GM12878 (cell line): ENCODE results near the gene TENT4B. TPM values are rescaled to one million over a fixed set of nuclear protein-coding genes. Genes with fewer than 3 reads are reported as not detected.

ENCODE experiments used
- ATAC-seq: fragments of 200-7000 bp; cut with Tn5 transposase; 3 replicates; pipeline ENCODE4 v1.9.1; 2020; ENCODE audit warnings: mild to moderate bottlenecking, moderate library complexity
- BruUV-seq: library from RNA; stranded (reverse); fragments of 400-500 nt; replicated peaks from 2 replicates; lab custom pipeline; 2021; lab: Mats Ljungman, UMichigan
- CTCF ChIA-PET: fragments of 300-600 bp; sonication (Branson Sonifier 250); formaldehyde crosslinking; extraction: SDS; loops from one replicate; lab custom pipeline; 2021; ENCODE audit warnings: inconsistent platforms; lab: Yijun Ruan, JAX
- POLR2A ChIA-PET: fragments of 350-600 bp; formaldehyde crosslinking; extraction: SDS; loops from one replicate; lab custom pipeline; 2021; ENCODE audit warnings: inconsistent platforms; lab: Charles Lee
- RAD21 ChIA-PET: fragments of 300-600 bp; sonication (Branson Sonifier 250); formaldehyde crosslinking; loops from one replicate; lab custom pipeline; 2023; ENCODE audit warnings: antibody characterized with exemption; ENCODE audit not compliant: unreplicated experiment; lab: Charles Lee
- SMC1A ChIA-PET: fragments of 300-600 bp; sonication (Branson Sonifier 250); formaldehyde crosslinking; loops from one replicate; lab custom pipeline; 2023; ENCODE audit not compliant: unreplicated experiment, uncharacterized antibody; lab: Charles Lee
- DNase-seq: peaks from one replicate; pipeline ENCODE4 v3.0.0-alpha.2; 2011; ENCODE audit warnings: low read depth, low spot score
- FAIRE-seq: peaks from 3 replicates; lab custom pipeline; 2011; peaks lifted over from hg19 to GRCh38; lab: Jason Lieb, UNC
- H2AFZ ChIP-seq: 2 replicates; pipeline ENCODE4 v1.6.0; 2011; ENCODE audit warnings: low read depth, low read length, control low read depth; ENCODE audit not compliant: control insufficient read depth
- H3K27ac ChIP-seq: 2 replicates; pipeline ENCODE4 v1.5.1; 2011; ENCODE audit warnings: control low read depth; ENCODE audit not compliant: control insufficient read depth, insufficient read depth
- H3K27me3 ChIP-seq, 2 experiments: replicated peaks in 1 of 2; 2 replicates each; pipeline versions ENCODE4 v1.6.0 to v1.6.1; 2011; ENCODE audit warnings: low read length in 1 of 2; ENCODE audit not compliant: control insufficient read depth in 2 of 2, insufficient read depth in 2 of 2
- H3K36me3 ChIP-seq, 2 experiments: 2 replicates each; pipeline ENCODE4 v1.5.1; 2011; ENCODE audit warnings: low read length in 1 of 2; ENCODE audit not compliant: control insufficient read depth in 2 of 2, insufficient read depth in 2 of 2
- H3K4me1 ChIP-seq: 2 replicates; pipeline ENCODE4 v1.6.1; 2011; ENCODE audit warnings: mild to moderate bottlenecking, low read length, moderate library complexity, mixed read lengths; ENCODE audit not compliant: control insufficient read depth, insufficient read depth
- H3K4me2 ChIP-seq: 2 replicates; pipeline ENCODE4 v1.6.0; 2011; ENCODE audit warnings: control low read depth; ENCODE audit not compliant: control insufficient read depth, insufficient read depth
- H3K4me3 ChIP-seq: fragments of 200-600 bp; sonication (generic); 2 replicates; pipeline ENCODE4 v1.5.1; 2016
- H3K79me2 ChIP-seq: 2 replicates; pipeline ENCODE4 v1.6.0; 2011; ENCODE audit warnings: low read length; ENCODE audit not compliant: control insufficient read depth, insufficient read depth
- H3K9ac ChIP-seq: 2 replicates; pipeline ENCODE4 v1.8.0; 2011; ENCODE audit warnings: low read length, control low read depth, mixed read lengths; ENCODE audit not compliant: control insufficient read depth, insufficient read depth
- H3K9me3 ChIP-seq: replicated peaks from 3 replicates; pipeline ENCODE4 v1.5.1; 2011; ENCODE audit warnings: mild to moderate bottlenecking, low read length; ENCODE audit not compliant: control insufficient read depth, insufficient read depth
- H4K20me1 ChIP-seq: 2 replicates; pipeline ENCODE4 v1.6.0; 2011; ENCODE audit not compliant: control insufficient read depth, insufficient read depth
- BRCA1 ChIP-seq: IDR thresholded peaks from 2 replicates; pipeline ENCODE4 v1.6.1; 2011; ENCODE audit warnings: low read depth, low read length, improper control_type of control experiment
- CHD2 ChIP-seq: IDR thresholded peaks from 2 replicates; pipeline ENCODE4 v1.6.1; 2011; ENCODE audit warnings: low read depth, low read length, improper control_type of control experiment, borderline replicate concordance
- EGR1 ChIP-seq, 2 experiments: IDR thresholded peaks; 1 replicate in 1 of 2; 2 replicates in 1 of 2; pipeline ENCODE4 v1.6.1; 2011 to 2012; ENCODE audit warnings: low read depth in 2 of 2, low read length in 2 of 2, borderline replicate concordance in 1 of 2, mild to moderate bottlenecking in 1 of 2, moderate library complexity in 1 of 2
- FOXK2 ChIP-seq: fragments of 450-650 bp; IDR thresholded peaks from 2 replicates; pipeline ENCODE4 v1.6.1; 2017; ENCODE audit warnings: mild to moderate bottlenecking, moderate library complexity
- GATAD2B ChIP-seq: fragments of 450-650 bp; conservative IDR thresholded peaks from 2 replicates; pipeline ENCODE4 v1.6.1; 2017; ENCODE audit warnings: low read depth, mild to moderate bottlenecking, moderate library complexity
- IKZF2 ChIP-seq, 2 experiments: fragments of 450-650 bp; IDR thresholded peaks; 2 replicates each; pipeline ENCODE4 v1.6.1; 2017; ENCODE audit warnings: mild to moderate bottlenecking in 2 of 2, moderate library complexity in 2 of 2
- IRF5 ChIP-seq: fragments of 450-650 bp; IDR thresholded peaks from 2 replicates; pipeline ENCODE4 v1.6.1; 2017; ENCODE audit warnings: borderline replicate concordance
- KAT2A ChIP-seq: conservative IDR thresholded peaks from 2 replicates; pipeline ENCODE4 v1.6.1; 2011; ENCODE audit warnings: low read depth, low read length; ENCODE audit not compliant: control insufficient read depth
- KDM1A ChIP-seq: fragments of 200-600 bp; sonication (generic); IDR thresholded peaks from 2 replicates; pipeline ENCODE4 v1.6.1; 2016; ENCODE audit warnings: borderline replicate concordance
- SRF ChIP-seq, 2 experiments: IDR thresholded peaks; 2 replicates each; pipeline ENCODE4 v1.6.1; 2011; ENCODE audit warnings: low read depth in 2 of 2, low read length in 2 of 2, mild to moderate bottlenecking in 1 of 2, moderate library complexity in 1 of 2
- TAF1 ChIP-seq: IDR thresholded peaks from 2 replicates; pipeline ENCODE4 v1.6.1; 2011; ENCODE audit warnings: mild to moderate bottlenecking, low read depth, low read length, borderline replicate concordance
- YBX1 ChIP-seq: fragments of 450-650 bp; IDR thresholded peaks from 2 replicates; pipeline ENCODE4 v1.6.1; 2016; ENCODE audit warnings: antibody characterized with exemption
- WGBS: methylation state at CpG from one replicate; pipeline ENCODE4 v1.1.6; 2016; ENCODE audit warnings: low lambda C conversion rate; ENCODE audit not compliant: insufficient replicate concordance, insufficient coverage; ENCODE audit errors: missing lambda C conversion rate; 5-methylcytosine and 5-hydroxymethylcytosine counted together
- in situ Hi-C: fragments of 300-500 bp; cut with MboI; formaldehyde crosslinking; loops from 9 replicates; pipeline ENCODE4 v1.14.3; 2018; ENCODE audit warnings: mixed read lengths
- intact Hi-C: fragments of 100-400 bp; cut with micrococcal nuclease; formaldehyde crosslinking; loops from one replicate; pipeline ENCODE4 v1.14.2; 2022; ENCODE audit not compliant: unreplicated experiment
- polyA plus RNA-seq, 11 experiments: library from polyadenylated mRNA; depleted of rRNA in 4 of 11; unstranded in 6 of 11; stranded (reverse) in 5 of 11; fragments of >200 nt; fragmentation: Nextera tagmentation in 4 of 11; fragmentation: Illumina TruSeq in 1 of 11; extraction: Ambion mirVana in 4 of 11; extraction: Trizol in 1 of 11; gene quantifications; 1 replicate in 1 of 11; 2 replicates in 10 of 11; pipeline versions ENCODE4 v1.2.1 to v1.2.3, GENCODE V29; 2011 to 2016; ENCODE audit warnings: inconsistent platforms in 2 of 11, missing spikeins in 2 of 11, low read depth in 1 of 11
- total RNA-seq, 4 experiments: library from RNA; depleted of rRNA in 3 of 4; stranded (reverse); fragments of >200 nt in 3 of 4; fragmentation: Illumina TruSeq in 1 of 4; extraction: Trizol in 1 of 4; gene quantifications; 2 replicates each; pipeline versions ENCODE4 v1.2.1 to v1.2.3, GENCODE V29; 2013 to 2021
- TF ChIP-seq, protein P1 (sequence below): fragments of 450-650 bp; formaldehyde crosslinking; IDR thresholded peaks from 2 replicates; pipeline ENCODE4 v1.4.0; 2020; ENCODE audit warnings: mild to moderate bottlenecking, moderate library complexity

Gene TENT4B
- total and polyA plus RNA-seq, 10 of the 15 experiments (the other 5 are each of a cell fraction or from before 2014, with no cell fraction given), result 4.4 to 16.7 (median 10.8) TPM

GRCh38 chr16:50256604-50257003 is 103.5 kb downstream of the TENT4B start:
- Histone ChIP-seq H3K27me3 (no peaks in the 10 kb centered on the region), H3K9ac (no peak overlapping the region), H3K79me2 (no peaks in the 10 kb centered on the region), H3K4me2 (no peak overlapping the region), H3K4me1 (no peaks in the 10 kb centered on the region), H3K27ac (no peak overlapping the region), H3K9me3 (no peaks in the 10 kb centered on the region; the same call in 2 of the 3 replicates), H2AFZ (no peak overlapping the region), H3K36me3 (no peaks in the 10 kb centered on the region), H3K4me3 (no peak overlapping the region), H4K20me1 (no peaks in the 10 kb centered on the region)
- ChIA-PET POLR2A (no interaction called here), RAD21 (no interaction called here), CTCF (interaction anchor here (1.3 kb wide), 1 partner anchor 9 kb away, joined by 3 read pairs; the partner anchor contains the start of gene ADCY7), SMC1A (interaction anchor here (2.1 kb wide), 1 partner anchor 17 kb away, joined by 7 read pairs; no protein-coding TSS in a partner anchor)
- BruUV-seq, result no TSS peak
- no peak for ATAC-seq
- no peak for TF ChIP-seq KAT2A
- TF ChIP-seq BRCA1, result no peak
- TF ChIP-seq IKZF2 (IDR thresholded peaks at IDR 0.05), result no peak
- no peak for TF ChIP-seq SRF (IDR thresholded peaks at IDR 0.05; ENCODE audit: low read depth in 2 of 2, low read length in 2 of 2)
- TF ChIP-seq EGR1 (IDR thresholded peaks at IDR 0.05; ENCODE audit: borderline replicate concordance in 1 of 2, low read depth in 2 of 2, low read length in 2 of 2), result no peak
- TF ChIP-seq FOXK2, result no peak
- no peak for TF ChIP-seq KDM1A
- DNase-seq, result no peak
- in situ Hi-C loops, result no loop called here
- no peak for FAIRE-seq
- 40% methylated on average over 1 of the region's 1 CpG for WGBS
- intact Hi-C loops, result no loop called here

DNA sequence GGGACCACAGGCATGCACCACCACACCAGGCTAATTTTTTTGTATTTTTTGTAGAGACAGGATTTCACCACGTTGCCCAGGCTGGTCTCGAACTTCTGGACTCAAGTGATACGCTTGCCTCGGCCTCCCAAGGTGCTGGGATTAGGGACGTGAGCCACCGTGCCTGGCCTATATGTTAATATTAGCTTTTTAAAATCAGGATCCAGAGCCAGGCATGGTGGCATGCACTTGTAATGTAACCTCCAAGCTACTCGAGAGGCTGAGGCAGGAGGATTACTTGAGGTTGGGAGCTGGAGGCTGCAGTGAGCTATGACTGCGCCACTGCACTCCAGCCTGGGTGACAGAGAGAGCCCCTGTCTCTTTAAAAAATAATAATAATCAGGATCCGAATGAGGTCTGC is 104.8 kb downstream of the TENT4B start:
- CTCF ChIA-PET, result interaction anchor here (0.6 to 2.2 kb wide), 4 partner anchors 9 to 97 kb away, joined by 3 to 6 read pairs (median 4); no protein-coding TSS in a partner anchor
- TF ChIP-seq TAF1, result no peak
- TF ChIP-seq GATAD2B, result no peak
- TF ChIP-seq CHD2, result no peak
- TF ChIP-seq EGR1 (IDR thresholded peaks at IDR 0.05; ENCODE audit: borderline replicate concordance in 1 of 2, low read depth in 2 of 2, low read length in 2 of 2), result no peak
- TF ChIP-seq, protein P1, sequence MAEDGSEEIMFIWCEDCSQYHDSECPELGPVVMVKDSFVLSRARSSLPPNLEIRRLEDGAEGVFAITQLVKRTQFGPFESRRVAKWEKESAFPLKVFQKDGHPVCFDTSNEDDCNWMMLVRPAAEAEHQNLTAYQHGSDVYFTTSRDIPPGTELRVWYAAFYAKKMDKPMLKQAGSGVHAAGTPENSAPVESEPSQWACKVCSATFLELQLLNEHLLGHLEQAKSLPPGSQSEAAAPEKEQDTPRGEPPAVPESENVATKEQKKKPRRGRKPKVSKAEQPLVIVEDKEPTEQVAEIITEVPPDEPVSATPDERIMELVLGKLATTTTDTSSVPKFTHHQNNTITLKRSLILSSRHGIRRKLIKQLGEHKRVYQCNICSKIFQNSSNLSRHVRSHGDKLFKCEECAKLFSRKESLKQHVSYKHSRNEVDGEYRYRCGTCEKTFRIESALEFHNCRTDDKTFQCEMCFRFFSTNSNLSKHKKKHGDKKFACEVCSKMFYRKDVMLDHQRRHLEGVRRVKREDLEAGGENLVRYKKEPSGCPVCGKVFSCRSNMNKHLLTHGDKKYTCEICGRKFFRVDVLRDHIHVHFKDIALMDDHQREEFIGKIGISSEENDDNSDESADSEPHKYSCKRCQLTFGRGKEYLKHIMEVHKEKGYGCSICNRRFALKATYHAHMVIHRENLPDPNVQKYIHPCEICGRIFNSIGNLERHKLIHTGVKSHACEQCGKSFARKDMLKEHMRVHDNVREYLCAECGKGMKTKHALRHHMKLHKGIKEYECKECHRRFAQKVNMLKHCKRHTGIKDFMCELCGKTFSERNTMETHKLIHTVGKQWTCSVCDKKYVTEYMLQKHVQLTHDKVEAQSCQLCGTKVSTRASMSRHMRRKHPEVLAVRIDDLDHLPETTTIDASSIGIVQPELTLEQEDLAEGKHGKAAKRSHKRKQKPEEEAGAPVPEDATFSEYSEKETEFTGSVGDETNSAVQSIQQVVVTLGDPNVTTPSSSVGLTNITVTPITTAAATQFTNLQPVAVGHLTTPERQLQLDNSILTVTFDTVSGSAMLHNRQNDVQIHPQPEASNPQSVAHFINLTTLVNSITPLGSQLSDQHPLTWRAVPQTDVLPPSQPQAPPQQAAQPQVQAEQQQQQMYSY (CRISPR knock-in tag), result no peak
- TF ChIP-seq IRF5, result no peak
- TF ChIP-seq YBX1, result no peak

More for the DNA sequence above, 104.8 kb downstream of the TENT4B start:
- Histone ChIP-seq H4K20me1 (no peaks in the 10 kb centered on the region), H3K27ac (no peak overlapping the region), H3K9ac (no peak overlapping the region), H3K9me3 (no peaks in the 10 kb centered on the region; the same call in 2 of the 3 replicates), H2AFZ (no peak overlapping the region), H3K36me3 (no peaks in the 10 kb centered on the region), H3K4me2 (no peak overlapping the region), H3K27me3 (no peaks in the 10 kb centered on the region; a peak in 1 of 4 replicates), H3K79me2 (no peaks in the 10 kb centered on the region), H3K4me3 (no peak overlapping the region), H3K4me1 (no peaks in the 10 kb centered on the region)
- BruUV-seq, result no TSS peak
- ATAC-seq, result no peak
- WGBS, result 60% methylated on average over 9 of the region's 9 CpGs
- ChIA-PET RAD21 (interaction anchor here (1.2 kb wide), 1 partner anchor 22 kb away, joined by 3 read pairs; no protein-coding TSS in a partner anchor), POLR2A (interaction anchor here (1.4 kb wide), 1 partner anchor 16 kb away, joined by 4 read pairs; no protein-coding TSS in a partner anchor), SMC1A (interaction anchor here (0.8 to 2.1 kb wide), 3 partner anchors 16 to 97 kb away, joined by 3 to 7 read pairs (median 3); no protein-coding TSS in a partner anchor)
- FAIRE-seq, result no peak
- no peak for DNase-seq
- intact Hi-C loops (no loop called here), in situ Hi-C loops (no loop called here)
